Measurements from ENCODE around the gene KCNC3.

The KCNC3 gene

GRCh38 chr19:50290775-50291174, 38.4 kb downstream of the KCNC3 start:
- in situ Hi-C loops (cut with HindIII; ENCODE audit: low pct_ligation_motif_present, low pct_unique_long_range_greater_than_20kb, low sequenced_read_pairs): no loop called here
- DNase-seq: no peak

- no peak for DNase-seq
- in situ Hi-C loops (cut with HindIII; ENCODE audit: low pct_ligation_motif_present, low pct_unique_long_range_greater_than_20kb, low sequenced_read_pairs): no loop called here
Observed at GRCh38 chr19:50290011-50290410, 39.2 kb downstream of the KCNC3 start.

- DNase-seq: no peak
- in situ Hi-C loops (cut with HindIII; ENCODE audit: low pct_ligation_motif_present, low pct_unique_long_range_greater_than_20kb, low sequenced_read_pairs): no loop called here
Observed at GRCh38 chr19:50288954-50289353, 40.2 kb downstream of the KCNC3 start.

GRCh38 chr19:50287331-50287730, 41.8 kb downstream of the KCNC3 start:
- in situ Hi-C loops (cut with HindIII; ENCODE audit: low pct_ligation_motif_present, low pct_unique_long_range_greater_than_20kb, low sequenced_read_pairs): no loop called here

GRCh38 chr19:50286443-50286842, 42.7 kb downstream of the KCNC3 start:
- in situ Hi-C loops (cut with HindIII; ENCODE audit: low pct_ligation_motif_present, low pct_unique_long_range_greater_than_20kb, low sequenced_read_pairs): no loop called here
- no peak for DNase-seq

More at GRCh38 chr19:50287331-50287730, 41.8 kb downstream of the KCNC3 start:
- no peak for DNase-seq

- in situ Hi-C loops (cut with HindIII; ENCODE audit: low pct_ligation_motif_present, low pct_unique_long_range_greater_than_20kb, low sequenced_read_pairs): no loop called here
- DNase-seq: no peak
Observed at GRCh38 chr19:50285833-50286232, 43.3 kb downstream of the KCNC3 start.

GRCh38 chr19:50281491-50281890, 47.7 kb downstream of the KCNC3 start:
- no peak for DNase-seq
- in situ Hi-C loops (cut with HindIII; ENCODE audit: low pct_ligation_motif_present, low pct_unique_long_range_greater_than_20kb, low sequenced_read_pairs): no loop called here

GRCh38 chr19:50280983-50281382, 48.2 kb downstream of the KCNC3 start:
- no peak for DNase-seq
- in situ Hi-C loops (cut with HindIII; ENCODE audit: low pct_ligation_motif_present, low pct_unique_long_range_greater_than_20kb, low sequenced_read_pairs): no loop called here

GRCh38 chr19:50280074-50280473, 49.1 kb downstream of the KCNC3 start:
- no peak for DNase-seq
- in situ Hi-C loops (cut with HindIII; ENCODE audit: low pct_ligation_motif_present, low pct_unique_long_range_greater_than_20kb, low sequenced_read_pairs): no loop called here

- in situ Hi-C loops (cut with HindIII; ENCODE audit: low pct_ligation_motif_present, low pct_unique_long_range_greater_than_20kb, low sequenced_read_pairs): no loop called here
Observed at GRCh38 chr19:50277966-50278580, 51.1 kb downstream of the KCNC3 start.

GRCh38 chr19:50276370-50277063, 52.7 kb downstream of the KCNC3 start:
- no peak for DNase-seq
- in situ Hi-C loops (cut with HindIII; ENCODE audit: low pct_ligation_motif_present, low pct_unique_long_range_greater_than_20kb, low sequenced_read_pairs): no loop called here

More at GRCh38 chr19:50277966-50278580, 51.1 kb downstream of the KCNC3 start:
- no peak for DNase-seq

GRCh38 chr19:50275577-50276368, 53.4 kb downstream of the KCNC3 start:
- no peak for DNase-seq
- in situ Hi-C loops (cut with HindIII; ENCODE audit: low pct_ligation_motif_present, low pct_unique_long_range_greater_than_20kb, low sequenced_read_pairs): no loop called here

- in situ Hi-C loops (cut with HindIII; ENCODE audit: low pct_ligation_motif_present, low pct_unique_long_range_greater_than_20kb, low sequenced_read_pairs): no loop called here
- DNase-seq: no peak
Observed at GRCh38 chr19:50273821-50274220, 55.4 kb downstream of the KCNC3 start.

GRCh38 chr19:50272263-50272897, 56.8 kb downstream of the KCNC3 start:
- DNase-seq: no peak
- in situ Hi-C loops (cut with HindIII; ENCODE audit: low pct_ligation_motif_present, low pct_unique_long_range_greater_than_20kb, low sequenced_read_pairs): no loop called here

GRCh38 chr19:50269653-50270052, 59.5 kb downstream of the KCNC3 start:
- no peak for DNase-seq
- in situ Hi-C loops (cut with HindIII; ENCODE audit: low pct_ligation_motif_present, low pct_unique_long_range_greater_than_20kb, low sequenced_read_pairs): no loop called here

- DNase-seq: no peak
- in situ Hi-C loops (cut with HindIII; ENCODE audit: low pct_ligation_motif_present, low pct_unique_long_range_greater_than_20kb, low sequenced_read_pairs): no loop called here
Observed at GRCh38 chr19:50268501-50268900, 60.7 kb downstream of the KCNC3 start.

- DNase-seq: no peak
- in situ Hi-C loops (cut with HindIII; ENCODE audit: low pct_ligation_motif_present, low pct_unique_long_range_greater_than_20kb, low sequenced_read_pairs): no loop called here
Observed at GRCh38 chr19:50268041-50268440, 61.1 kb downstream of the KCNC3 start.

GRCh38 chr19:50266896-50267295, 62.3 kb downstream of the KCNC3 start:
- DNase-seq: no peak
- in situ Hi-C loops (cut with HindIII; ENCODE audit: low pct_ligation_motif_present, low pct_unique_long_range_greater_than_20kb, low sequenced_read_pairs): no loop called here

- DNase-seq: no peak
- in situ Hi-C loops (cut with HindIII; ENCODE audit: low pct_ligation_motif_present, low pct_unique_long_range_greater_than_20kb, low sequenced_read_pairs): no loop called here
Observed at GRCh38 chr19:50266041-50266440, 63.1 kb downstream of the KCNC3 start.
